HL-60 (cell line): ENCODE measurements around the gene SRSF5.

Source experiments
- DNase-seq, 2 experiments: peaks; one replicate each; pipeline ENCODE4 v3.0.0-alpha.2; 2010 to 2020; ENCODE audit warnings: low read depth in 1 of 2, low spot score in 1 of 2
- H3K27ac ChIP-seq: fragments of 250-450 bp; sonication (Bioruptor Pico); replicated peaks from 2 replicates; pipeline ENCODE4 v1.5.1; 2020; ENCODE audit warnings: mild to moderate bottlenecking, moderate library complexity
- H3K27me3 ChIP-seq: fragments of 250-450 bp; sonication (Bioruptor Pico); 2 replicates; pipeline ENCODE4 v1.5.1; 2021; ENCODE audit warnings: mild to moderate bottlenecking, moderate library complexity; ENCODE audit not compliant: insufficient read depth, poor library complexity, severe bottlenecking
- H3K4me3 ChIP-seq: replicated peaks from 2 replicates; pipeline ENCODE4 v1.5.1; 2011; ENCODE audit warnings: mild to moderate bottlenecking, control low read depth, low read length; ENCODE audit not compliant: insufficient read depth
- GABPA ChIP-seq: IDR thresholded peaks from 2 replicates; pipeline ENCODE4 v1.6.1; 2012; ENCODE audit warnings: low read depth
- POLR2AphosphoS5 ChIP-seq: IDR thresholded peaks from 2 replicates; pipeline ENCODE4 v1.6.1; 2012; ENCODE audit warnings: low read depth
- REST ChIP-seq: IDR thresholded peaks from 2 replicates; pipeline ENCODE4 v1.6.1; 2012; ENCODE audit warnings: low read depth; ENCODE audit not compliant: insufficient replicate concordance
- SPI1 ChIP-seq: IDR thresholded peaks from 2 replicates; pipeline ENCODE4 v1.6.1; 2012; ENCODE audit warnings: low read depth, mild to moderate bottlenecking, borderline replicate concordance
- TF ChIP-seq, protein P1 (sequence below): IDR thresholded peaks from one replicate; pipeline ENCODE4 v1.5.1; 2011; ENCODE audit warnings: low read length, control low read depth, inconsistent platforms; ENCODE audit not compliant: insufficient read depth

The SRSF5 gene

DNA sequence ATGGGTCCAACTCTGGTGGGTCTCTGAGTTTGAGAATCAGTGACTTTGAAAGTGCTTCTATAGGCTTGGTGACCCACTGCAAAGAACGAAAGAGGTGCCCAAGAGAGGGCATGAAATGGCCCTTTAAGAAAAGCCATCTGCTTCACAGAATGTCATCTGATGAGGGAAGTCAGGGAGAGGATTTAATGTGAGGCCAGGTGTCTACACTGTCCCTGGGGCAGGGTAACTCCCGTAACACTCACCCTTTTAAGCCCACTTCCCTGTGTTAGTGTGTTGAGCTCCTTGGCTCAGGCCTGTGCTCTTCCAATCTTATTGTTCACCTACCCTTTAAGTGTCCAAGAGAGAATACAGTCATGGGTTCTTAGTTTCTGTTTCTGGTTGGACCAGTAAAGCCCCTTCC, 16.4 kb upstream of the SRSF5 start:
- TF ChIP-seq GABPA (no peak), POLR2AphosphoS5 (no peak), SPI1 (no peak), REST (no peak)
- TF ChIP-seq, protein P1, sequence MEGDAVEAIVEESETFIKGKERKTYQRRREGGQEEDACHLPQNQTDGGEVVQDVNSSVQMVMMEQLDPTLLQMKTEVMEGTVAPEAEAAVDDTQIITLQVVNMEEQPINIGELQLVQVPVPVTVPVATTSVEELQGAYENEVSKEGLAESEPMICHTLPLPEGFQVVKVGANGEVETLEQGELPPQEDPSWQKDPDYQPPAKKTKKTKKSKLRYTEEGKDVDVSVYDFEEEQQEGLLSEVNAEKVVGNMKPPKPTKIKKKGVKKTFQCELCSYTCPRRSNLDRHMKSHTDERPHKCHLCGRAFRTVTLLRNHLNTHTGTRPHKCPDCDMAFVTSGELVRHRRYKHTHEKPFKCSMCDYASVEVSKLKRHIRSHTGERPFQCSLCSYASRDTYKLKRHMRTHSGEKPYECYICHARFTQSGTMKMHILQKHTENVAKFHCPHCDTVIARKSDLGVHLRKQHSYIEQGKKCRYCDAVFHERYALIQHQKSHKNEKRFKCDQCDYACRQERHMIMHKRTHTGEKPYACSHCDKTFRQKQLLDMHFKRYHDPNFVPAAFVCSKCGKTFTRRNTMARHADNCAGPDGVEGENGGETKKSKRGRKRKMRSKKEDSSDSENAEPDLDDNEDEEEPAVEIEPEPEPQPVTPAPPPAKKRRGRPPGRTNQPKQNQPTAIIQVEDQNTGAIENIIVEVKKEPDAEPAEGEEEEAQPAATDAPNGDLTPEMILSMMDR: no peak
- Histone ChIP-seq H3K27me3 (no peaks in the 10 kb centered on the region), H3K27ac (no peak overlapping the region), H3K4me3 (no peak overlapping the region)
- no peak for DNase-seq

DNA sequence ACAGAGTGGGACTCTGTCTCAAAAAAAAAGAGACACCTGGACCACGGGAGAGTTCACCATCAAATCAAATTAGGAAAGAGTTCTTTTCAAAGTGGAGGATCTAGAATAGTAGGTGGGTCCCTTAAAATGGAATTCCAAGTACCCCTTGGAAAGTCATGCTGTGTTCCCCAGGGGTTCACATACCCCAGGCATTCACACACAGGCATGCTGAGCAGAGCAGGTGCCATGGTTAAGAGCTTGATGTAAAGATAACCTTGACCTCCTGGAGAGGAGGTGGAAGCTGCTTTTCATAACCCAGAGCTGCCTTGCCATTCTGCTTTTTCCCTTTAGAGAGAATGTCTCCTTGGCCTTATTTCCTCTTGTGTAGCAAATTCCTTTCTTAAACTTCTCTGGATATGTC, 14.2 kb upstream of the SRSF5 start:
- TF ChIP-seq SPI1 (no peak), GABPA (no peak), POLR2AphosphoS5 (no peak), REST (no peak)
- TF ChIP-seq, protein P1: no peak
- Histone ChIP-seq H3K4me3 (no peak overlapping the region), H3K27me3 (no peaks in the 10 kb centered on the region), H3K27ac (no peak overlapping the region)
- no peak for DNase-seq

DNA sequence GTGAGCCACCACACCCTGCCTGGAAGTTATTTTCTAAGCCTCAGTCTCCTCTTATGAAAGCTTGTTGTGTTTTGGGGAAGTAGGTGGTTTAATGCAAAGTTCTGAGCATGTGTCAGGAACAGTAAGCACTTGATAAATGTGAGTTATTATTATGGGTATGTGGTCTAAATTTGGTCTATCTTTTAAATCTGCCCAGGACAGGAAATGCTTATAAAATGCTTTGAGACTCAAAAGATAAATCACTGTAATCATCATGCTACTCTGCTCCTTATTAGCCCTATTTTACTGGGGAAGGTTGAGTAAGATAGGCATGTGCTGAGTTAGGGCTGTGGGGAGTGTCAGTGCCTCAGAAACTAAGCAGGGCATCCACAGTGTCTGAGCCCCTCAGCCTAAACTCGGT, 13.1 kb upstream of the SRSF5 start:
- no peak for DNase-seq
- Histone ChIP-seq H3K27me3 (no peaks in the 10 kb centered on the region), H3K4me3 (no peak overlapping the region), H3K27ac (no peak overlapping the region)
- TF ChIP-seq SPI1: no peak
- TF ChIP-seq GABPA: no peak
- no peak for TF ChIP-seq REST
- TF ChIP-seq, protein P1: no peak
- TF ChIP-seq POLR2AphosphoS5: no peak
